ENCODE results near the gene HPSE2.

The HPSE2 gene

GRCh38 chr10:98456043-98456570 is 779.5 kb downstream of the HPSE2 start:
- H3K4me3 Mint-ChIP-seq = no peak overlapping the region
- no peaks in the 10 kb centered on the region for H3K9me3 Mint-ChIP-seq
- H3K4me1 Mint-ChIP-seq = no peaks in the 10 kb centered on the region
- H3K27ac Mint-ChIP-seq = no peak overlapping the region
- peaks cover 11% of the 10 kb centered on the region for H3K27me3 Mint-ChIP-seq
- no peaks in the 10 kb centered on the region for H3K36me3 Mint-ChIP-seq

GRCh38 chr10:98453729-98454128 is 781.9 kb downstream of the HPSE2 start:
- Mint-ChIP-seq H3K36me3 (no peaks in the 10 kb centered on the region), H3K27ac (no peak overlapping the region), H3K9me3 (no peaks in the 10 kb centered on the region), H3K4me3 (no peak overlapping the region), H3K27me3 (peaks cover 13% of the 10 kb centered on the region), H3K4me1 (no peaks in the 10 kb centered on the region)

GRCh38 chr10:98450618-98451017 is 785.0 kb downstream of the HPSE2 start:
- Mint-ChIP-seq H3K4me3 (no peak overlapping the region), H3K36me3 (no peaks in the 10 kb centered on the region), H3K4me1 (peaks cover 13% of the 10 kb centered on the region), H3K9me3 (no peaks in the 10 kb centered on the region), H3K27me3 (peaks cover 3% of the 10 kb centered on the region), H3K27ac (no peak overlapping the region)

GRCh38 chr10:98449287-98449686 is 786.4 kb downstream of the HPSE2 start:
- Mint-ChIP-seq H3K27ac (no peak overlapping the region), H3K36me3 (peaks cover 3% of the 10 kb centered on the region), H3K9me3 (no peaks in the 10 kb centered on the region), H3K4me1 (peaks cover 27% of the 10 kb centered on the region), H3K4me3 (no peak overlapping the region), H3K27me3 (peaks cover 3% of the 10 kb centered on the region)

- peak within 1 kb of the TSS; percentile 95 for H3K4me3 Mint-ChIP-seq
- peaks cover 45% of the 10 kb centered on the region for H3K4me1 Mint-ChIP-seq
- peaks cover 2% of the 10 kb centered on the region for H3K27me3 Mint-ChIP-seq
- H3K27ac Mint-ChIP-seq = peak within 1 kb of the TSS; percentile 90
- H3K9me3 Mint-ChIP-seq = no peaks in the 10 kb centered on the region
- H3K36me3 Mint-ChIP-seq = peaks cover 12% of the 10 kb centered on the region
Observed at GRCh38 chr10:98446661-98447221, 788.9 kb downstream of the HPSE2 start, which contains the start of gene HPS1. HPS1 (minus strand) TSS chr10:98446935; CDS start chr10:98443240, 3,695 bp downstream.

GRCh38 chr10:98446151-98446660 is 789.4 kb downstream of the HPSE2 start:
- peak overlapping the region; percentile 90 for H3K27ac Mint-ChIP-seq
- peaks cover 50% of the 10 kb centered on the region for H3K4me1 Mint-ChIP-seq
- H3K36me3 Mint-ChIP-seq = peaks cover 14% of the 10 kb centered on the region
- H3K27me3 Mint-ChIP-seq = peaks cover 2% of the 10 kb centered on the region
- H3K4me3 Mint-ChIP-seq = peak overlapping the region; percentile 95
- no peaks in the 10 kb centered on the region for H3K9me3 Mint-ChIP-seq

- Mint-ChIP-seq H3K36me3 (peaks cover 15% of the 10 kb centered on the region), H3K4me1 (peaks cover 54% of the 10 kb centered on the region), H3K9me3 (no peaks in the 10 kb centered on the region)
Observed at GRCh38 chr10:98445200-98445812, 790.3 kb downstream of the HPSE2 start.

GRCh38 chr10:98444314-98445006 is 791.2 kb downstream of the HPSE2 start:
- Mint-ChIP-seq H3K27me3 (no peaks in the 10 kb centered on the region), H3K4me3 (peak overlapping the region; percentile 95), H3K9me3 (no peaks in the 10 kb centered on the region), H3K27ac (no peak overlapping the region), H3K4me1 (peaks cover 60% of the 10 kb centered on the region), H3K36me3 (peaks cover 20% of the 10 kb centered on the region)

More at GRCh38 chr10:98445200-98445812, 790.3 kb downstream of the HPSE2 start:
- H3K27ac Mint-ChIP-seq = no peak overlapping the region
- peak overlapping the region; percentile 95 for H3K4me3 Mint-ChIP-seq
- H3K27me3 Mint-ChIP-seq = peaks cover 2% of the 10 kb centered on the region

GRCh38 chr10:98438715-98439114 is 796.9 kb downstream of the HPSE2 start:
- H3K4me3 Mint-ChIP-seq = no peak overlapping the region
- H3K27ac Mint-ChIP-seq = no peak overlapping the region
- H3K9me3 Mint-ChIP-seq = no peaks in the 10 kb centered on the region
- peaks cover 29% of the 10 kb centered on the region for H3K36me3 Mint-ChIP-seq
- peaks cover 36% of the 10 kb centered on the region for H3K4me1 Mint-ChIP-seq
- no peaks in the 10 kb centered on the region for H3K27me3 Mint-ChIP-seq

- H3K27me3 Mint-ChIP-seq = no peaks in the 10 kb centered on the region
Observed at GRCh38 chr10:98436704-98437103, 798.9 kb downstream of the HPSE2 start.

GRCh38 chr10:98435178-98435577 is 800.5 kb downstream of the HPSE2 start:
- Mint-ChIP-seq H3K27ac (no peak overlapping the region), H3K4me3 (no peak overlapping the region), H3K27me3 (no peaks in the 10 kb centered on the region), H3K36me3 (peaks cover 34% of the 10 kb centered on the region), H3K4me1 (peaks cover 13% of the 10 kb centered on the region), H3K9me3 (no peaks in the 10 kb centered on the region)

More at GRCh38 chr10:98436704-98437103, 798.9 kb downstream of the HPSE2 start:
- no peak overlapping the region for H3K27ac Mint-ChIP-seq
- H3K36me3 Mint-ChIP-seq = peaks cover 31% of the 10 kb centered on the region
- no peak overlapping the region for H3K4me3 Mint-ChIP-seq
- H3K9me3 Mint-ChIP-seq = no peaks in the 10 kb centered on the region
- H3K4me1 Mint-ChIP-seq = peaks cover 22% of the 10 kb centered on the region

GRCh38 chr10:98433881-98434732 is 801.5 kb downstream of the HPSE2 start:
- Mint-ChIP-seq H3K27ac (no peak overlapping the region), H3K27me3 (no peaks in the 10 kb centered on the region), H3K36me3 (peaks cover 28% of the 10 kb centered on the region)

GRCh38 chr10:98433371-98433770 is 802.3 kb downstream of the HPSE2 start:
- peaks cover 28% of the 10 kb centered on the region for H3K36me3 Mint-ChIP-seq
- peaks cover 5% of the 10 kb centered on the region for H3K4me1 Mint-ChIP-seq
- no peaks in the 10 kb centered on the region for H3K9me3 Mint-ChIP-seq
- H3K27ac Mint-ChIP-seq = no peak overlapping the region
- no peaks in the 10 kb centered on the region for H3K27me3 Mint-ChIP-seq
- no peak overlapping the region for H3K4me3 Mint-ChIP-seq

More at GRCh38 chr10:98433881-98434732, 801.5 kb downstream of the HPSE2 start:
- H3K4me1 Mint-ChIP-seq = peaks cover 7% of the 10 kb centered on the region
- no peak overlapping the region for H3K4me3 Mint-ChIP-seq
- no peaks in the 10 kb centered on the region for H3K9me3 Mint-ChIP-seq

- Mint-ChIP-seq H3K4me3 (no peak overlapping the region), H3K9me3 (no peaks in the 10 kb centered on the region), H3K4me1 (no peaks in the 10 kb centered on the region), H3K36me3 (peaks cover 28% of the 10 kb centered on the region), H3K27ac (no peak overlapping the region), H3K27me3 (no peaks in the 10 kb centered on the region)
Observed at GRCh38 chr10:98432330-98432729, 803.3 kb downstream of the HPSE2 start.

GRCh38 chr10:98431016-98431415 is 804.6 kb downstream of the HPSE2 start:
- Mint-ChIP-seq H3K4me3 (no peak overlapping the region), H3K36me3 (peaks cover 24% of the 10 kb centered on the region), H3K27me3 (no peaks in the 10 kb centered on the region), H3K9me3 (no peaks in the 10 kb centered on the region), H3K27ac (no peak overlapping the region), H3K4me1 (no peaks in the 10 kb centered on the region)

All from activated naive CD4-positive, alpha-beta T cell treated with anti-CD3 and anti-CD28 coated beads, Interleukin-2, amount 50 U/mL, for 24 hours (primary cell).